SK-N-SH (cell line): ENCODE data around the gene CCSER1.
"Not testable (repeated sequence)": the region's sequence is repeated elsewhere in the genome, so short reads cannot be mapped to it uniquely, and the experiment has no call there.

ENCODE experiments used
- CHD2 ChIP-seq: fragments of 150-350 bp; IDR thresholded peaks from 2 replicates; pipeline ENCODE4 v1.6.1; 2018; ENCODE audit warnings: low read length; ENCODE audit not compliant: partially characterized antibody
- MXI1 ChIP-seq: IDR thresholded peaks from 2 replicates; pipeline ENCODE4 v1.6.1; 2012; ENCODE audit warnings: mild to moderate bottlenecking, low read depth, low read length, improper control_type of control experiment
- POLR2AphosphoS5 ChIP-seq: IDR thresholded peaks from 2 replicates; pipeline ENCODE4 v1.6.1; 2012; ENCODE audit warnings: low read depth, low read length
- REST ChIP-seq: IDR thresholded peaks from 2 replicates; pipeline ENCODE4 v1.6.1; 2012; ENCODE audit warnings: mild to moderate bottlenecking, low read depth, low read length, moderate library complexity
- TAF1 ChIP-seq: IDR thresholded peaks from 2 replicates; pipeline ENCODE4 v1.6.1; 2012; ENCODE audit warnings: low read depth, mild to moderate bottlenecking, low read length, moderate library complexity, borderline replicate concordance
- TF ChIP-seq, protein P1 (sequence below): fragments of 200-600 bp; sonication (generic); IDR thresholded peaks from 2 replicates; pipeline ENCODE4 v1.6.1; 2017; ENCODE audit warnings: antibody characterized with exemption, mild to moderate bottlenecking, moderate library complexity

DNA sequence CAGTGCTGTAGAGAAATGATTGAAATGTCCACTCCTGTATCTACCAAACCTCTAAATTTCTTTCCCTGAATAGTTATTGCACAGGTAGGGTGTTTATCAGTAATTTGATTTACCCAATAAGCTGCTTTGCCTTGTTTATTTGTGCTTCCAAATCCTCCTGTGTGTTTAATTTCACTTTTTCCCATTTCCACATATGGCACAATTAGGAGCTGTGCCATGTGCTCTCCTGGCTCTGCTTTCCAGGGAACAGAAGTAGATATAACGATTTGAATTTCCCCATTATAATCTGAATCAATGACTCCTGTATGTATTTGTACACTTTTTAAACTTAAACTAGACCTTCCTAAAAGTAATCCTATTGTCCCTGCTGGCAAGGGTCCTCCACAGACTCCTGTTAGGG, 1057.9 kb downstream of the CCSER1 start:
- not testable (repeated sequence) for TF ChIP-seq POLR2AphosphoS5, MXI1, TAF1, CHD2, REST
- TF ChIP-seq, protein P1, sequence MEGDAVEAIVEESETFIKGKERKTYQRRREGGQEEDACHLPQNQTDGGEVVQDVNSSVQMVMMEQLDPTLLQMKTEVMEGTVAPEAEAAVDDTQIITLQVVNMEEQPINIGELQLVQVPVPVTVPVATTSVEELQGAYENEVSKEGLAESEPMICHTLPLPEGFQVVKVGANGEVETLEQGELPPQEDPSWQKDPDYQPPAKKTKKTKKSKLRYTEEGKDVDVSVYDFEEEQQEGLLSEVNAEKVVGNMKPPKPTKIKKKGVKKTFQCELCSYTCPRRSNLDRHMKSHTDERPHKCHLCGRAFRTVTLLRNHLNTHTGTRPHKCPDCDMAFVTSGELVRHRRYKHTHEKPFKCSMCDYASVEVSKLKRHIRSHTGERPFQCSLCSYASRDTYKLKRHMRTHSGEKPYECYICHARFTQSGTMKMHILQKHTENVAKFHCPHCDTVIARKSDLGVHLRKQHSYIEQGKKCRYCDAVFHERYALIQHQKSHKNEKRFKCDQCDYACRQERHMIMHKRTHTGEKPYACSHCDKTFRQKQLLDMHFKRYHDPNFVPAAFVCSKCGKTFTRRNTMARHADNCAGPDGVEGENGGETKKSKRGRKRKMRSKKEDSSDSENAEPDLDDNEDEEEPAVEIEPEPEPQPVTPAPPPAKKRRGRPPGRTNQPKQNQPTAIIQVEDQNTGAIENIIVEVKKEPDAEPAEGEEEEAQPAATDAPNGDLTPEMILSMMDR: not testable (repeated sequence)
